ENCODE data around the gene TSPAN6. TPM values are rescaled to one million over a fixed set of nuclear protein-coding genes. Genes with fewer than 3 reads are reported as not detected.

TSPAN6 gene
- total RNA-seq, 1 donor from 2014 or later: 205 TPM

- Mint-ChIP-seq H3K27me3 (ENCODE audit: insufficient read depth, low read depth) (no peaks in the 10 kb centered on the region), H3K36me3 (no peaks in the 10 kb centered on the region), H3K9me3 (no peaks in the 10 kb centered on the region), H3K4me3 (no peak overlapping the region), H3K4me1 (no peaks in the 10 kb centered on the region), H3K27ac (no peak overlapping the region)
- TF ChIP-seq, protein P1, sequence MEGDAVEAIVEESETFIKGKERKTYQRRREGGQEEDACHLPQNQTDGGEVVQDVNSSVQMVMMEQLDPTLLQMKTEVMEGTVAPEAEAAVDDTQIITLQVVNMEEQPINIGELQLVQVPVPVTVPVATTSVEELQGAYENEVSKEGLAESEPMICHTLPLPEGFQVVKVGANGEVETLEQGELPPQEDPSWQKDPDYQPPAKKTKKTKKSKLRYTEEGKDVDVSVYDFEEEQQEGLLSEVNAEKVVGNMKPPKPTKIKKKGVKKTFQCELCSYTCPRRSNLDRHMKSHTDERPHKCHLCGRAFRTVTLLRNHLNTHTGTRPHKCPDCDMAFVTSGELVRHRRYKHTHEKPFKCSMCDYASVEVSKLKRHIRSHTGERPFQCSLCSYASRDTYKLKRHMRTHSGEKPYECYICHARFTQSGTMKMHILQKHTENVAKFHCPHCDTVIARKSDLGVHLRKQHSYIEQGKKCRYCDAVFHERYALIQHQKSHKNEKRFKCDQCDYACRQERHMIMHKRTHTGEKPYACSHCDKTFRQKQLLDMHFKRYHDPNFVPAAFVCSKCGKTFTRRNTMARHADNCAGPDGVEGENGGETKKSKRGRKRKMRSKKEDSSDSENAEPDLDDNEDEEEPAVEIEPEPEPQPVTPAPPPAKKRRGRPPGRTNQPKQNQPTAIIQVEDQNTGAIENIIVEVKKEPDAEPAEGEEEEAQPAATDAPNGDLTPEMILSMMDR (IDR thresholded peaks at IDR 0.05): no peak
- TF ChIP-seq EZH2phosphoT487 (IDR thresholded peaks at IDR 0.05): no peak
- no peak for TF ChIP-seq EZH2 (IDR thresholded peaks at IDR 0.05)
- Histone ChIP-seq H4K20me1 (ENCODE audit: low read depth) (no peaks in the 10 kb centered on the region), H3K27ac (no peak overlapping the region), H3F3A (ENCODE audit: low read depth) (no peaks in the 10 kb centered on the region), H2AFZ (replicated peaks) (no peak overlapping the region), H3K4me3 (no peak overlapping the region), H3K4me2 (no peak overlapping the region), H3K4me1 (no peaks in the 10 kb centered on the region), H3K36me3 (no peaks in the 10 kb centered on the region), H3K79me2 (ENCODE audit: low read depth) (no peaks in the 10 kb centered on the region), H3K9me3 (ENCODE audit: low read depth) (no peaks in the 10 kb centered on the region), H3K9ac (no peak overlapping the region), H3K27me3 (no peaks in the 10 kb centered on the region)
- DNase-seq (ENCODE audit: low spot score): no peak
These were observed 46.3 kb upstream of the TSPAN6 start for GRCh38 chrX:100682939-100683338.

DNA sequence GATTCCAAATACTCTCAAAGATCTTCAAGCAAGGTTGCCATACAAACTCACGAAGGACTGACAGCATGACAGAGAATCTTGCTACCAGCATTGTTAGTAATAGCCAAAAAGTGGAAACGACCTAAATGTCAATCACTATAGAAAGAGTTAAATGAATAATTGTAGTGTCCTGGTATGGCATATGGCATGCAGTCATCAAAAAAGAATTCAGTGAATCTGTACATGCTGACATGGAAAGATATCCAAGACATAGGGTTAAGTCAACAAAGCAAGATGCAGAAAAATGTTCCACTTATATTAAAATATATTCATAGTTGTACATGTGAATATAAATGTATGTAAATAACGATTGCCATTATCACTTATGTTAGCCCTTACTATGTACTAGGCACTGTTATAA, 45.0 kb upstream of the TSPAN6 start:
- no peaks in the 10 kb centered on the region for H3K36me3 ChIP-seq
- H3K9ac ChIP-seq: no peak overlapping the region
- no peak overlapping the region for H3K4me3 ChIP-seq
- Mint-ChIP-seq H3K9me3 (no peaks in the 10 kb centered on the region), H3K36me3 (no peaks in the 10 kb centered on the region), H3K4me3 (no peak overlapping the region), H3K4me1 (no peaks in the 10 kb centered on the region), H3K27ac (no peak overlapping the region), H3K27me3 (ENCODE audit: insufficient read depth, low read depth) (no peaks in the 10 kb centered on the region)
- DNase-seq (ENCODE audit: low spot score): no peak
- no peak overlapping the region for H3K4me2 ChIP-seq
- H3K9me3 ChIP-seq (ENCODE audit: low read depth): no peaks in the 10 kb centered on the region
- H3K79me2 ChIP-seq (ENCODE audit: low read depth): no peaks in the 10 kb centered on the region
- no peaks in the 10 kb centered on the region for H4K20me1 ChIP-seq (ENCODE audit: low read depth)
- H3K27me3 ChIP-seq: no peaks in the 10 kb centered on the region
- no peaks in the 10 kb centered on the region for H3K4me1 ChIP-seq
- no peak overlapping the region for H2AFZ ChIP-seq (replicated peaks)
- no peaks in the 10 kb centered on the region for H3F3A ChIP-seq (ENCODE audit: low read depth)
- H3K27ac ChIP-seq: no peak overlapping the region
- TF ChIP-seq EZH2phosphoT487 (IDR thresholded peaks at IDR 0.05) (no peak), EZH2 (IDR thresholded peaks at IDR 0.05) (no peak)
- TF ChIP-seq, protein P1 (IDR thresholded peaks at IDR 0.05): no peak

- DNase-seq (ENCODE audit: low spot score): no peak
- Histone ChIP-seq H3K9ac (no peak overlapping the region), H3K27ac (no peak overlapping the region), H3K4me1 (no peaks in the 10 kb centered on the region), H3K9me3 (ENCODE audit: low read depth) (no peaks in the 10 kb centered on the region), H3K36me3 (no peaks in the 10 kb centered on the region), H3F3A (ENCODE audit: low read depth) (no peaks in the 10 kb centered on the region), H4K20me1 (ENCODE audit: low read depth) (no peaks in the 10 kb centered on the region), H3K79me2 (ENCODE audit: low read depth) (no peaks in the 10 kb centered on the region), H3K4me2 (no peak overlapping the region), H3K27me3 (no peaks in the 10 kb centered on the region), H2AFZ (replicated peaks) (no peak overlapping the region), H3K4me3 (no peak overlapping the region)
- Mint-ChIP-seq H3K27me3 (ENCODE audit: insufficient read depth, low read depth) (peaks cover 3% of the 10 kb centered on the region), H3K27ac (no peak overlapping the region), H3K9me3 (no peaks in the 10 kb centered on the region), H3K4me1 (no peaks in the 10 kb centered on the region), H3K4me3 (no peak overlapping the region), H3K36me3 (no peaks in the 10 kb centered on the region)
- TF ChIP-seq EZH2phosphoT487 (IDR thresholded peaks at IDR 0.05): no peak
These were observed 44.1 kb upstream of the TSPAN6 start for GRCh38 chrX:100680756-100681155.

GRCh38 chrX:100677611-100678181, 41.1 kb upstream of the TSPAN6 start:
- Mint-ChIP-seq H3K27me3 (ENCODE audit: insufficient read depth, low read depth) (peaks cover 5% of the 10 kb centered on the region), H3K36me3 (no peaks in the 10 kb centered on the region), H3K9me3 (no peaks in the 10 kb centered on the region), H3K27ac (no peak overlapping the region), H3K4me1 (no peaks in the 10 kb centered on the region), H3K4me3 (no peak overlapping the region)
- Histone ChIP-seq H3F3A (ENCODE audit: low read depth) (no peaks in the 10 kb centered on the region), H3K4me3 (no peak overlapping the region), H3K36me3 (no peaks in the 10 kb centered on the region), H3K4me2 (no peak overlapping the region), H3K27me3 (no peaks in the 10 kb centered on the region), H3K27ac (no peak overlapping the region), H2AFZ (replicated peaks) (no peak overlapping the region), H3K9ac (no peak overlapping the region), H3K79me2 (ENCODE audit: low read depth) (no peaks in the 10 kb centered on the region), H3K9me3 (ENCODE audit: low read depth) (no peaks in the 10 kb centered on the region), H3K4me1 (no peaks in the 10 kb centered on the region), H4K20me1 (ENCODE audit: low read depth) (no peaks in the 10 kb centered on the region)
- TF ChIP-seq EZH2phosphoT487 (IDR thresholded peaks at IDR 0.05): no peak
- no peak for TF ChIP-seq EZH2 (IDR thresholded peaks at IDR 0.05)
- TF ChIP-seq, protein P1 (IDR thresholded peaks at IDR 0.05): no peak
- DNase-seq (ENCODE audit: low spot score): no peak
